Muscle of back (tissue), 11 donors: ENCODE data around the gene DNAH1. TPM values are rescaled to one million over a fixed set of nuclear protein-coding genes. Genes with fewer than 3 reads are reported as not detected.

Experiments used
- DNase-seq, 3 donors: peaks; one replicate each; pipeline versions ENCODE4 v3.0.0 to v3.0.0-alpha.2; 2013
- polyA plus RNA-seq, 10 donors: library from polyadenylated mRNA; unstranded; fragments of 120-200 nt; gene quantifications; one replicate each; pipeline ENCODE4 v1.2.1, GENCODE V29; 2013; ENCODE audit not compliant: insufficient read length in 10 of 10

The DNAH1 gene
- polyA plus RNA-seq, 10 donors = 2.4 to 8.4 (median 4.5) TPM

- no peak for DNase-seq
Observed at GRCh38 chr3:52357151-52358080, 41.3 kb downstream of the DNAH1 start.

- no peak for DNase-seq
Observed at GRCh38 chr3:52358362-52358940, 42.3 kb downstream of the DNAH1 start.

DNA sequence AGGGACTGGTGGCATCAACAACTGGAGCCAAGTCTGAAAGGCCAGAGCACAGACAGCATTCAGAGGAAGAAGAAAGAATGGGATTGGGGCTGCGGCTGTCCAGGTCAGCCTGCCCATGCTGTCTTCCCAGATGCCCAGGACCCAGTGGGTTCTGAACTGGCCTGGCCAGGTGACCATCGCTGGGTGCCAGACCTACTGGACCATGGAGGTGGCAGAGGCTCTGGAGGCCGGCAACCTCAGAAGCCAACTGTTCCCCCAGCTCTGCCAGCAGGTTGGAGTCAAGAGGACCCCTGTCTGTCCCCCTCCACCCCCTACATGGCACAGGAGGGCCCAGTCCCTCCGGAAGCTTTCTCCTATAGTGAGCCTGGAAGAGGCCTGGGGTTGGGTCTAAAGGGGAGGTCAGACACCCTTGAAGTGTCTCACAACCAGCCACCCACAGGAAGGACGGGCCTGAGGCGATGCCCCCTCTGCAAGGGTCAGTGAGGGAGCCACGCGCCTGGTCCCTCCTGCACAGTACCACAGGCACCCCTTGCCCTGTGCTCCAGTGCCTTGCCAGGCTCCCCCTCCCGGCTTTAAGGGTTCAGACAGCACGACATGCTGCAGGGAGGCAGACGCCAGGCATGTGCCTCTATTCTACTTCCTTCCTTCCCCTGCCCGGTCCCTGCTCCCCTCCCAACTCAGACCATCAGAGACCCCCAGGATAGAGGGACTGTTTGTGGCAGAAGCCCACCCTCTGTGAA is 43.2 kb downstream of the DNAH1 start:
- no peak for DNase-seq

- no peak for DNase-seq
Observed at GRCh38 chr3:52361011-52361410, 44.9 kb downstream of the DNAH1 start.

DNA sequence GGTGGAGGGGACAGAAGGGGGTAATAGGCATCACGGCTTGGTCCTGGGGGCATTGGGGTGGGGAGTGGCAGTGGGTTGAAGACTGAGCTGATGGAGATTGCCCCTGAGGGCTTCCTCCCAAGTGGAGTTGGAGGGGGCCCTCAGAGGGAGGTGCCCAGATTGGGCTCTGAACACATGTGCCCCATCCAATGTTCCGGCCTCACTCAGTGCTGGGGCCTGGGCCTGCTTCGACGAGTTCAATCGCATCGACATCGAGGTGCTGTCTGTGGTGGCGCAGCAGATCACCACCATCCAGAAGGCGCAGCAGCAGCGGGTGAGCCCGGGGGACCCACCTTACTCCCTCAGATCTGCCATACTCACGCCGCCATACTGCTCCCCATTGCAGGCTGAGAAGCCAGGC is 45.3 kb downstream of the DNAH1 start:
- DNase-seq = no peak

GRCh38 chr3:52361898-52362297 is 45.8 kb downstream of the DNAH1 start:
- no peak for DNase-seq

DNA sequence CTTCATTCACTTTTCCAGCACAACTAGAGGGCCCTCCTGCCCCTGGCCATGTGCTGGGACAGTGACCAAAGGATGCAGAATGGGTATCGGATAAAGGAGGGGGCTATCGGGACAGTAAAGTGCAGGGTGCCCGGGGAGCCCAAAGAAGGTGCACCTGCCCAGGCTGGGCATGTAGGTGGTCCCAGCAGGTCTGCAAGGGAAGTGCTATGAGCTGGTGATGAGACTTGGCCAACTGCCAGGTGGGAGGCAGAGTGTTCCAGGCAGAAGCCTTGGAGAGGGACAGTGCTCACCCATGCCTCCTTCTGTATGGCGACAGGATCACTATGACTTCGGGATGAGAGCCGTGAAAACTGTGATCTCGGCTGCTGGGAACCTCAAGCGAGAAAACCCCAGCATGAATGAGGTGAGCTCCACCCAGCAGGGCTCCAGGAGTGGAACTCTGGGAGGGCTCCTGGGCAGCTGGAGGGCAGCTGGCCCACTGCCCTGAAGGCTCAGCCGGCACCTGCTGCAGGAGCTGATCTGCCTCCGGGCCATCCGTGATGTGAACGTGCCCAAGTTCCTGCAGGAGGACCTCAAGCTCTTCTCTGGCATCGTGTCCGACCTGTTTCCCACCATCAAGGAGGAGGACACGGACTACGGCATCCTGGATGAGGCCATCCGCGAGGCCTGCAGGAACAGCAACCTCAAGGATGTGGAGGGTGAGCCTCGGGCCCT is 48.4 kb downstream of the DNAH1 start:
- peak in 1 of 3 donors; percentile 17 for DNase-seq

DNA sequence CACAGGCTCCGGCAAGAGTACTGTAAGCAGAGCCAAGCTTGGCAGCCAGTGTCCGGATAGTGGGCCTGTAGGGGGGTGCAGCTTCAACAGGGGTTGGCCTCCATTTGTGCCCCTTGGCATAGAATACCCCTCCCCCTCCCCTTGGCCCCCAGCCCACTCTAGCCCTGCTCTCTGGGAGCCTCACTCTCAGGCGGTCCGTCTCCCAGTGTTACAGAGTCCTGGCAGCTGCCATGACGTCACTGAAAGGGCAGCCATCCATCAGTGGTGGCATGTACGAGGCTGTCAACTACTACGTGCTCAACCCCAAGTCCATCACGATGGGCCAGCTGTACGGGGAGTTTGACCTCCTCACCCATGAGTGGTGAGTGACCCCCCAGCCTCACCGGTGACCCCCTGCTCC is 50.4 kb downstream of the DNAH1 start:
- peak in 1 of 3 donors; percentile 26 for DNase-seq

- DNase-seq = peak in 1 of 3 donors; percentile 45
Observed at GRCh38 chr3:52367891-52368880, 52.1 kb downstream of the DNAH1 start.

DNA sequence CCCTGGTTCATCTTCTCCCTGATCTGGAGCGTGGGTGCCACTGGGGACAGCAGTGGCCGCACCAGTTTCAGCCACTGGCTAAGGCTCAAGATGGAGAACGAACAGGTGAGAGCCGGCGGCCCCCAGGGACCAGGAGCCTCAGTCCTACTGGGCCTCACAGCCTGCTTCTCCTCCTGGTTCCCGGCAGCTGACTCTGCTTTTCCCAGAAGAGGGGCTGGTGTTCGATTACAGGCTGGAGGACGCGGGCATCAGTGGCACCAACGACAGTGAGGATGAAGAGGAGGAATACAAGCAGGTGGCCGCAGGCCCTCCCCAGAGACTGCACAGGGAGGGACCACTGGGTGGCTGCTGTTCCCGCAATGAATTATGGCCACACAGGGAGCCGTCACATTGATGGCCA is 54.4 kb downstream of the DNAH1 start:
- peak in 2 of 3 donors; percentile 14 to 21 for DNase-seq

GRCh38 chr3:52372822-52373504 is 56.8 kb downstream of the DNAH1 start:
- peak in 1 of 3 donors; percentile 29 for DNase-seq

DNA sequence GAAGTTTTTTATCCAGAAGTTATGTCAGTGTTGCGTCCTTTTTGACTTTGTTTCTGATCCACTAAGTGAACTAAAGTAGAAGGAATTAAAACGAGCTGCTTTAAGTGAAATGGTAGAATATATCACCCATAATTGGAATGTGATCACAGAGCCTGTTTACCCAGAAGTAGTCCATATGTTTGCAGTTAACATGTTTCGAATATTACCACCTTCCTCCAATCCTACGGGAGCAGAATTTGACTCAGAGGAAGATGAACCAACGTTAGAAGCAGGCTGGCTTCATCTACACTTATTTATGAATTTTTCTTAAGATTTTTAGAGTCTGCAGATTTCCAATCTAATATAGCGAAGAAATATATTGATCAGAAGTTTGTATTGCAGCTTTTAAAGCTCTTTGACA is 57.6 kb downstream of the DNAH1 start:
- DNase-seq = no peak

DNA sequence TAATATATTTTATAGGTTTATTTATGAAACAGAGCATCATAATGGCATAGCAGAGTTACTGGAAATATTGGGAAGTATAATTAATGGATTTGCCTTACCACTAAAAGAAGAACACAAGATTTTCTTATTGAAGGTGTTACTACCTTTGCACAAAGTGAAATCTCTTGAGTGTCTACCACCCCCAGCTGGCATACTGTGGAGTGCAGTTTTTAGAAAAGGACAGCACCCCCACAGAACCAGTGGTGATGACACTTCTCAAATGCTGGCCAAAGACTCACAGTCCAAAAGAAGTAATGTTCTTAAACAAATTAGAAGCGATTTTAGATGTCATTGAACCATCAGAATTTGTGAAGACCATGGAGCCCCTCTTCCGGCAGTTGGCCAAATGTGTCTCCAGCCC is 58.1 kb downstream of the DNAH1 start:
- DNase-seq = no peak

- no peak for DNase-seq
Observed at GRCh38 chr3:52379610-52380009, 63.5 kb downstream of the DNAH1 start.

DNA sequence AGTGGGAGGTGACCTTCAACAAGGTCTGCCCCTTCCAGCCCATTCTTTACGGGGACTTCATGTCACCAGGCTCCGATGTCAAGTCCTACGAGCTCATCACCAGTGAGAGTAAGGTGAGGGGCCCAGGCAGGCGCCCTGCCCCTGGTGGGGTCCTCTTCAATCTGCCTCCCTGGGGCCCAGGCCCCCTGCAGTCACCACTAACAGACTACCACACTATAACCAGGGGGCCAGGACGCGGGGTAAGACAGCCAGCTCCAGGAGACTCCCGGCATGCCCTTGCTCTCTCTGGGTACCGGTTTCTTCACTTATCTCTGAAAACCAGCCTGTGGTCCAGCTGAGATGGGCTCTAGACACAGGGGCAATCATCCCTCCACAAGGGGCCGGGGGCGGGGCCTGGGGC is 63.9 kb downstream of the DNAH1 start:
- no peak for DNase-seq

GRCh38 chr3:52381623-52382022 is 65.5 kb downstream of the DNAH1 start:
- no peak for DNase-seq

DNA sequence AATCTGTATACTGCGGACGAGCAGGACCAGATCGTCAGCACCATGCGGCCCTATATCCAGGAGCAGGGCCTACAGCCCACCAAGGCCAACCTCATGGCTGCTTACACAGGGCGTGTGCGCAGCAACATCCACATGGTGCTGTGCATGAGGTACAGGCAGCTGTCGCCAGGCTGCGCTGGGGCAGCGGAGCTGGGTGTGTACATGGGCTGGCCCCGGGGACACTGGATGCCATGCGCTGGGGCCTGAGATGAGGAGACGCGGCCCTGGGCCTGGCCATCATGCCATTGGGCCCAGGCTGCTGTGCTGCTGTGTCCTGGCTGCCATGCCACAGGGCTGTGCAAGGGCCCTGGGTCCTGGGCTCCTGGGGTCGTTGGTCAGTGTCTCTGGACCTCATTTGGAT is 67.3 kb downstream of the DNAH1 start:
- no peak for DNase-seq

GRCh38 chr3:52384019-52384761 is 68.1 kb downstream of the DNAH1 start:
- no peak for DNase-seq

DNA sequence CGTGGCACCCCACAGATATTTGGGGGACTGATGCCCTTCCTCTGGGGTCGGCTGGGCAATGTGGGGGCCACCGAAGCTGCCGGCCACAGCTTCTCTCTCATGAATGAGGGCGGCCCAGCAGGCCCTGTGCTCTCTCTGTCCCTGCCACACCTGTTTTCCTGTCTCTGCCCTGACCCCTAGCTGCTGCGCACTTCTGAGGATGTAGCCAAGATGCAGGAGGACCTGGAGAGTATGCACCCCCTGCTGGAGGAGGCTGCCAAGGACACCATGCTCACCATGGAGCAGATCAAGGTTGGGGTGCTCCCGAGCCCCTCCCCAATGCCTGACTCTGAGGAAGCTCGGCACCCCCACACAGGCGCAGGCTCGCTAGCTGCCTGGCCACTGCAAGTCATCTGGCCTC is 69.0 kb downstream of the DNAH1 start:
- no peak for DNase-seq
